DND-41 (cell line): ENCODE results near the gene FOXD3.

Experiments used
- ATAC-seq: fragments of 200-7000 bp; cut with Tn5 transposase; 3 replicates; pipeline ENCODE4 v1.9.1; 2021; ENCODE audit warnings: low read depth; ENCODE audit not compliant: insufficient read depth
- DNase-seq: peaks from one replicate; pipeline ENCODE4 v3.0.0-alpha.2; 2020
- H2AFZ ChIP-seq: 2 replicates; pipeline ENCODE4 v1.6.0; 2012; ENCODE audit warnings: low read depth, low read length
- H3K27ac ChIP-seq: 2 replicates; pipeline ENCODE4 v1.5.1; 2012; ENCODE audit warnings: low read length, inconsistent platforms
- H3K27me3 ChIP-seq: fragments of 200-600 bp; sonication (generic); 2 replicates; pipeline ENCODE4 v1.6.0; 2012; ENCODE audit warnings: low read length, mild to moderate bottlenecking, inconsistent platforms; ENCODE audit not compliant: insufficient read depth, poor library complexity
- H3K36me3 ChIP-seq: 2 replicates; pipeline ENCODE4 v1.5.1; 2012; ENCODE audit warnings: low read length, inconsistent platforms; ENCODE audit not compliant: insufficient read depth
- H3K4me1 ChIP-seq: 2 replicates; pipeline ENCODE4 v1.5.1; 2012; ENCODE audit warnings: mild to moderate bottlenecking, low read length; ENCODE audit not compliant: insufficient read depth
- H3K4me2 ChIP-seq: 2 replicates; pipeline ENCODE4 v1.6.0; 2012; ENCODE audit warnings: mild to moderate bottlenecking, moderate library complexity, low read length, inconsistent platforms; ENCODE audit not compliant: insufficient read depth
- H3K4me3 ChIP-seq, 2 experiments: fragments of 200-600 bp in 1 of 2; shearing (Covaris generic) in 1 of 2; 2 replicates each; pipeline ENCODE4 v1.5.1; 2012 to 2016; ENCODE audit warnings: inconsistent platforms in 2 of 2, low read length in 2 of 2, mild to moderate bottlenecking in 2 of 2, low read depth in 1 of 2, moderate library complexity in 1 of 2
- H3K79me2 ChIP-seq: 2 replicates; pipeline ENCODE4 v1.6.0; 2012; ENCODE audit warnings: low read length, inconsistent platforms; ENCODE audit not compliant: insufficient read depth
- H3K9ac ChIP-seq: 2 replicates; pipeline ENCODE4 v1.6.0; 2012; ENCODE audit warnings: low read depth, mild to moderate bottlenecking, inconsistent platforms, low read length, moderate library complexity
- H3K9me3 ChIP-seq: 2 replicates; pipeline ENCODE4 v1.5.1; 2012; ENCODE audit warnings: low read length, moderate library complexity, mild to moderate bottlenecking, inconsistent platforms; ENCODE audit not compliant: insufficient read depth, severe bottlenecking
- H4K20me1 ChIP-seq: 2 replicates; pipeline ENCODE4 v1.6.0; 2012; ENCODE audit warnings: low read length; ENCODE audit not compliant: insufficient read depth
- EZH2 ChIP-seq: IDR thresholded peaks from 3 replicates; pipeline ENCODE4 v1.6.1; 2012; ENCODE audit warnings: borderline replicate concordance, low read depth, mild to moderate bottlenecking, moderate library complexity, low read length, inconsistent platforms; ENCODE audit not compliant: severe bottlenecking
- TF ChIP-seq, protein P1 (sequence below): IDR thresholded peaks from 2 replicates; pipeline ENCODE4 v1.5.1; 2012; ENCODE audit warnings: borderline replicate concordance, low read length, moderate library complexity, mild to moderate bottlenecking; ENCODE audit not compliant: poor library complexity, severe bottlenecking; ENCODE audit errors: extremely low read depth

The FOXD3 gene

DNA sequence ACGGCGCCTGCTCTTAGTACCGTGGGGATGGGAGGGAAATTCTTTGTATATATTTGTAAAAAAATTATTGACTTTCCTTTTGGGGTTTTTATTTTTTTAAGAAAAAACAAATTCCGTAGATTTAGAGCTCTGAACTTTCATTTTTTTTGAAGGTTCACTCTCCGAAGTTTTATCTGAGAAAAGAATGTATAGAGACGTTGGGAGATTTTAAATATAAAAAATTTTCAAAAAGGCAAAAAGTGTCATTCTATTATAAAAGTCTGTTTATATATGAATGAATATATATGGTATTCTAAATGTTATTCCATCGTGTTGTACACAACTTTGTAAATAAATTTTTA, 2.4 kb downstream of the FOXD3 start:
- Histone ChIP-seq H3K9ac (no peak overlapping the region), H3K36me3 (no peaks in the 10 kb centered on the region), H3K79me2 (no peaks in the 10 kb centered on the region), H4K20me1 (no peaks in the 10 kb centered on the region), H3K4me2 (no peak overlapping the region), H3K27ac (no peak overlapping the region), H3K4me1 (no peaks in the 10 kb centered on the region), H3K4me3 (no peak overlapping the region), H3K27me3 (no peaks in the 10 kb centered on the region), H2AFZ (no peak overlapping the region), H3K9me3 (peaks cover 2% of the 10 kb centered on the region)
- DNase-seq = no peak
- ATAC-seq = no peak
- TF ChIP-seq, protein P1, sequence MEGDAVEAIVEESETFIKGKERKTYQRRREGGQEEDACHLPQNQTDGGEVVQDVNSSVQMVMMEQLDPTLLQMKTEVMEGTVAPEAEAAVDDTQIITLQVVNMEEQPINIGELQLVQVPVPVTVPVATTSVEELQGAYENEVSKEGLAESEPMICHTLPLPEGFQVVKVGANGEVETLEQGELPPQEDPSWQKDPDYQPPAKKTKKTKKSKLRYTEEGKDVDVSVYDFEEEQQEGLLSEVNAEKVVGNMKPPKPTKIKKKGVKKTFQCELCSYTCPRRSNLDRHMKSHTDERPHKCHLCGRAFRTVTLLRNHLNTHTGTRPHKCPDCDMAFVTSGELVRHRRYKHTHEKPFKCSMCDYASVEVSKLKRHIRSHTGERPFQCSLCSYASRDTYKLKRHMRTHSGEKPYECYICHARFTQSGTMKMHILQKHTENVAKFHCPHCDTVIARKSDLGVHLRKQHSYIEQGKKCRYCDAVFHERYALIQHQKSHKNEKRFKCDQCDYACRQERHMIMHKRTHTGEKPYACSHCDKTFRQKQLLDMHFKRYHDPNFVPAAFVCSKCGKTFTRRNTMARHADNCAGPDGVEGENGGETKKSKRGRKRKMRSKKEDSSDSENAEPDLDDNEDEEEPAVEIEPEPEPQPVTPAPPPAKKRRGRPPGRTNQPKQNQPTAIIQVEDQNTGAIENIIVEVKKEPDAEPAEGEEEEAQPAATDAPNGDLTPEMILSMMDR = no peak
- TF ChIP-seq EZH2 = no peak

DNA sequence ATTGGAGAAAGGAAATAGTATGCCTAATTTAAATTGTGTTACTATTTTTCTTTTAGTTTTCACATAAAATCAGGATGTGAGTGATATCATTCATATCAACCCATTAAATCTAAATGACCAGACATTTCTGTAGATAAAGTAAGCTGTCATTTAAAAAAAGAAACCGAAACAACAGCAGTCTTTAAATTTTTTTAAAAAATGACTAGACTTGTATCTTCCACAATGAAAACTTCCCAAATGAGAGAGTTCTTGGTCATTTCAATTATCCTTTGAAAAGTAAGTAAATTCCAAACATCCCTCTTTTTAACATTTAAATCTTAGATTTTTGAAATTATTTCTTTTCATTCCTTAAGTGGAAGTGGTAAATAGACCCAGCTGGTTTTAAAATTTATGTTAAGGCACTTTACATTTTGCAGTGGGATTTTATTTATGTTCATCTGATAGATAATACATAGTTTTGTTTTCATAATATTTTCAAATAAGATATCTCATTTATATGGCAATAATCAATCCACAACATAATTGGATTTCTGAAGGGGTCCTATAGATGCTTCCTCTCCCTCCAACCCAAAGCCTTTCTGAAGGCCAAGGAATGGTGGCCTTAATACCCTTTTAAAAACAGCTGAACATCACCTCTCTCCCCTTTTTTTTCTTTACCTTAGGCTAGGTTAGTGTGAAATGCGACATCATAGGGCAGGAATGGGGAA, 3.1 kb downstream of the FOXD3 start:
- H3K27ac ChIP-seq = no peak overlapping the region
- no peak overlapping the region for H3K9ac ChIP-seq
- H3K36me3 ChIP-seq = no peaks in the 10 kb centered on the region
- no peak overlapping the region for H3K4me2 ChIP-seq
- no peaks in the 10 kb centered on the region for H3K4me1 ChIP-seq
- no peak overlapping the region for H2AFZ ChIP-seq
- DNase-seq (no peak), ATAC-seq (no peak)
- no peak overlapping the region for H3K4me3 ChIP-seq
- TF ChIP-seq, protein P1 = no peak
- TF ChIP-seq EZH2 = no peak
- H4K20me1 ChIP-seq = no peaks in the 10 kb centered on the region
- peaks cover 2% of the 10 kb centered on the region for H3K9me3 ChIP-seq
- H3K27me3 ChIP-seq = no peaks in the 10 kb centered on the region
- no peaks in the 10 kb centered on the region for H3K79me2 ChIP-seq

DNA sequence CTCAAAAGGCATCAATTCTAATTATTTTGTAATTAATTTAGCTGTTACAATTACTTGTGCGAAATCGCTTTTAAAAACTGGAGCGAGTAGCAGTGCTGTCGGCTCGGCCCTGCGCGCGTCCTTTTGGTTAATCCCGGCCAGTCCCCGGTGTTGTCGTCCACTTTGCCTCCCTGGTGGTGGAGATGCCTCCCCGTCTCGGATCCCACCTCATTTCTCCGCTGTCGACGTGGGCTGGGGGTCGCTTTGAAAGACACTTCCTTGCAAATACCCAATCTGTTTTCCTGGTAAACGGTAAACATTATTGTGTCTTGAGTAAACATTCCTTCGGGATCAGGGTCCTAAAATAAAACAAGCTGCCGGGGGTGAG, 3.7 kb downstream of the FOXD3 start:
- Histone ChIP-seq H4K20me1 (no peaks in the 10 kb centered on the region), H3K27ac (no peak overlapping the region), H3K27me3 (no peaks in the 10 kb centered on the region), H3K4me3 (no peak overlapping the region), H2AFZ (no peak overlapping the region), H3K9me3 (peaks cover under 1% of the 10 kb centered on the region), H3K79me2 (no peaks in the 10 kb centered on the region), H3K4me2 (no peak overlapping the region), H3K9ac (no peak overlapping the region), H3K36me3 (no peaks in the 10 kb centered on the region), H3K4me1 (no peaks in the 10 kb centered on the region)
- DNase-seq = no peak
- ATAC-seq = no peak
- TF ChIP-seq, protein P1 = no peak
- no peak for TF ChIP-seq EZH2
